DMS53 (cell line): ENCODE results near the gene SPRR1A.

Experiments
- DNase-seq: peaks from one replicate; lab custom pipeline; 2025; lab: John Stamatoyannopoulos, UW

The SPRR1A gene, protein sequence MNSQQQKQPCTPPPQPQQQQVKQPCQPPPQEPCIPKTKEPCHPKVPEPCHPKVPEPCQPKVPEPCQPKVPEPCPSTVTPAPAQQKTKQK

DNA sequence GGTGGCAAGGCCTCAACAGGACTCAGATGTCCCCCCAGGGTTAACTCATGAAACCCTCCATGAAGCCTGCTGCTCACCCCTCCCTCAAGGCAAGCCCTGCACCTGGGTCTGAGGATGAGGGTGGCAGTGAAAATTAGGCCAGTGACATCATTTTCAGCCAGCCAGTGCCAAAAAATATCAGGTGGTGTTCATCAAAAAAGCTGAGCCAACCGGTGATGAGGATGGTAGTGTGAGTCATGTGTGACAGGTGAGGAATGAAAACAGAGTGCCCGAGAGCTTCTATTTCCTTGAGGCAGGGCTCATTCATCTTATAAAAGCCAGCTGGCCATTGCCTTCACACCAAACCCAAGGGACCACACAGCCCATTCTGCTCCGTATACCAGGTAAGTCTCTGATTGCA is at the start of gene SPRR1A:
TSS of gene SPRR1A (plus strand) at position 339 of the 400 bp plus-strand sequence. CDS start 1,150 bp downstream, outside the sequence.
- DNase-seq: no peak

DNA sequence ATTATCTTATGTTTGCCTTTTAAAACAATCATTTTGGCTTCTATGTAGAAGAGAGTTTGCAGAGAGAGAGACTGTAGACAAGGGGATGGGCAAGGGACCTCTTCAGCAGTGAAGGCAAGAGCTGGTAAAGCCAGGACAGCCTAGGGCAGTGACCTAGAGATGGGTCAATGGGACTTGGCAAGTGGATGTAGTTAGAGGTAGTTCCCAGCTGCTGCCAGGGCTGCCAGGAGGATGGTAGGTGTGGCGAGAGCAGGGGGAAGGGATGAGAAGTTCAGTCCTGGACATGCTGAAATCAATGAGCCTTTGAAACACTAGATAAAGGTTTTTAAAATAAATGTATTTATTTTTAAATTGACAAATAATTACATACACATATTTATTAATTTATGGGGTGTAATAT is 43.3 kb upstream of the SPRR1A start:
- DNase-seq: no peak

DNA sequence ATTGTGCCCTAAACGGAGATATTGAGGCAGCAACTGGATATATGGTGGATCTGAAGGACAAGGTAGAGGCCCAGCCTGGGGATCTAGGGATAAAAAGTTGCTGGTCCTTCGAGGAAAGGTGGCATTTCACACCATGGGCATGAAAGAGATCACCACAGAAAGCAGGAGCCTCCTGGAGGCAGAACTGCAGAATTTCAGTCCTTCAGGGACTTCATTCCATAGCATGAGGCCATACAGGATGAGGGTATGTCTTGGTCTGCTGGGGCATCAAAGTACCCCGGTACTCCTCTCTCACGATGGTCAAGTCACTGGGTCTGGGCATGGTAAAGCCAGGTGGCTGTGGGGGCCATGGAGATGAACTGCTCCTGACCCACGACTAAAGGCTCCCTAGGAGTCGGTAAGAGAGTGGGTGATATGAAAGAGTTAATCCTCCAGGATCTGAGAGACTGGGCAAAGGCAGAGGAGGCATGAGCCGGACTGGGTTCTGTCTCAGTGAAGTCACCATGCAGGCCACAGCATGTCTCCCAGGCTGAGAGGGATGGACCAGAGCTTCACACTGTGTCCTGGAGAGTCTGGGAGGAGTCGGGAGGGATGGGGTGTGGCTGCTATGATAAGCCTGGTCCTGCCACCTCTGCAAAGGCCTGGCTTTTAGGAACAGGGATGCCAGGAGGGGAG is 42.7 kb upstream of the SPRR1A start:
- DNase-seq: no peak

DNA sequence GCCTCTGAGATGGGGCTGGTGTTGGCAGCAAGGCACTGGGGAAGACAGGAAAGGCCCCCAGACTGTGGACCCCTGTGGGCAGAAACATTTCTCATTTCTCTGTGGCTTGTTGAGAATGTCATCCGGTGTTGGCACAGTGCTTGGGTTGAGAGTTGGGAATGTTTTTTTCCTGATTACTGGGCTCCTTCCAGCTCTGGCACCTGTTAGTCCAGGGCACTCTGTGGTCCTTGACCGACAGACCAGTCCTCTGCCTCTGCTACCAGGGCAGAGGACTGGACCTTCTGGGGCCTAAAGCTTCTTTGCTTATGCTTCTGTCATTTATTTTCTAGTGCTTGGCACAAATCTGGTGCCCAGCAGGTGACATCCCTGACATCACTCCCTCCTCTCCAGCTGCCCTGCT is 41.7 kb upstream of the SPRR1A start:
- DNase-seq: no peak

DNA sequence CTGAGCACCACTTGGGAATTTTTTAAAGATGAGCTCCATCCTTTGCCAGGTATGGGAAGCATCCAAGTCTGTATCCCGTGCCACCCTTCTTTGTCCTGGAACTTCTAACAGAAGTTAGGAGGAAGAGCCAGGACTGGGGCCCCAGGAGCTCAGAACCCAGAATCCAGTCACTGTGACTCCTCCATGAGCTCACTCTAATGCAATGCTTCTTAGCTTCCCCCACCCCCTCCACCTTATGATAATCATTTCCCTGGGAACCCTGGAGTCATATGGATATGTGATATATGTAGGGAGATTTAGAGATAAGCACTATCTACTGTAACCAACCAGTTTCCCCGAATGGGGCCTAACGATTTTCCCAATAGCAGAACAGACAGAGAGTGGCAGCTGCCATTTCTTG is 37.6 kb upstream of the SPRR1A start:
- DNase-seq: no peak

DNA sequence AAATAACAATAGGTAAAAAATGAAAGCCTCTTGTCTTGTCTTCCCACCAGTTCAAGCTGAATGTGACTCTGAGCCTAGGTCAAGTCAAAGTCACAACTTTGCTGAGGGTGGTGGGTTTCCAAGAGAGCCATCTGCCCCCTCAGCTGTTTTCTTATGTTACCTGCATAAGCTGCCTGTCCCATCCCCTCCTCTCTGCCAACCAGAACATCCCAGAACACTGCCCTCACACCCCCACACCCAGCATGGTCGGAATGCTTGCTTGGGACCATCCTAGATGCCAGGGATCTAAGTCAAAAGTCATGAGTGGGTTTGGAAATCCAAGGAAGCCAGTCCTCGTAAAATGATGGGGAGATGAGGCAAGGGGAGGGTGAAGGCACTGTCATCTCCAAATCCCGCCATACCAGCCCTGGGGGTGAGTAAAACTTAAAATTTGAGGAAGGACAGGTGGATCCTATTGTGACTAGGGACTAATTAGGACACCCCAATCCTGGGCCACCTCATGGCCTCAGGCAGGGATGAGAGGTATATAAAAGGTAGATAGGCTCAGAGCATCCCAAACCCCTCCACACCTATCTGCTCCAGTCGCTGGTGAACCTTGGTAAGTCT is 37.1 kb upstream of the SPRR1A start, which contains the start of gene SPRR5:
TSS of gene SPRR5 (plus strand) at position 556 of the 606 bp plus-strand sequence. CDS start 1,349 bp downstream, outside the sequence.
- DNase-seq: no peak

DNA sequence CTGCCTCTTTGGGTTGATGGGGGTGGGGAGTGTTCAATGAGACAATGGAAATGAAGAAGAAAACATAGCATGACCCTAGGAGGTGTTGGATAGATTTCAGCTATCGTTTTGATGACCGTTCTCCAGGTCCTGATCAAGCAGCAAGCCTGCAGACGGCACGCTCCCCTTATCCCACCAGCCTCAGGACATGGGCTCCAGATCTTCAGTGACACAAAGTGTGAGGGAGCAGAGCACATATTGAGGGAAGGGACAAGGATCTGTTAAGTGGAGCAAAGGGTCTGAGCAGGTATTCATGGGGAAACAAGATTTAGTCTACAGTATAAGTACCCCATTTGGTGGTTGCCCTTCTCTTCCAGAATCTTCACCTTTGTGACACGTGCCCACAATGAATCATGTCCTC is 32.2 kb upstream of the SPRR1A start:
- no peak for DNase-seq

DNA sequence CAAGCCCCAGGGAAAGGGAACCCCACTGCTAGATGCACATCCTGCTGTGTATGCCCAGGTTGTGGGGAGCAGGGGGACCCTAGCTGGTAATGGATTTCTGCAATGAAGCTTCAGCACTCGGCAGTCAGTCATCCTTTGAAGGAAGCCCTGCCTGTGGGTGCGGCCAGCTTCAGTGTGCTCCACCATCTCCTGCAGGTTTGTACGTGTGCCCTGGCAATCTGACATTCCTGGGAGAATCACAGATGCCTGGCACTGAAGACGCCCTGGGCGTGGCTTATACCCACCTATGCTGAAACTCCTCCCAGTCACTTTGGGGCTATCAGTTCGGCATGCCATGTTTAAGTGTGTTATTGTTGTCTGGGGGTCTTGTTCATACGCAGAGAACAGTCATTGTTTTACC is 30.1 kb upstream of the SPRR1A start:
- DNase-seq: no peak

DNA sequence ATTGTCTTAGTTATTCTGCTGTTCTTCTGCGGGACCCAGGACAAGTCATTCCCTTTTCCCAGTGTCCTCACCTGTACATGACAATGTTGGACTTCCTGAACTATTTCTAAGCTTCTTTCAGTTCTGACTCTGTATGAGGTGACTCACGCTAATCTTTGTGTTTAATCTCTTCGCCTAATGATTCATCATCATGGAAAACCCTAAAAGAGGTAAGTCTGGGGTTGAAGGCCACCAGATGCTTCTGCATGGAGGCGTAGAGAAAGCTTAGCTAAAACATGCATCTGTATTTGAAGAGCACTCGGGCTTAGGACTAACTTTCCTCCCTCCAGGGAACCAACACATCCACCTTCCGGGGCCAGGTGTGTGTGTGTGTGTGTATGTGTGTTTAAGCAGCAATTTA is 29.4 kb upstream of the SPRR1A start:
- DNase-seq: no peak

DNA sequence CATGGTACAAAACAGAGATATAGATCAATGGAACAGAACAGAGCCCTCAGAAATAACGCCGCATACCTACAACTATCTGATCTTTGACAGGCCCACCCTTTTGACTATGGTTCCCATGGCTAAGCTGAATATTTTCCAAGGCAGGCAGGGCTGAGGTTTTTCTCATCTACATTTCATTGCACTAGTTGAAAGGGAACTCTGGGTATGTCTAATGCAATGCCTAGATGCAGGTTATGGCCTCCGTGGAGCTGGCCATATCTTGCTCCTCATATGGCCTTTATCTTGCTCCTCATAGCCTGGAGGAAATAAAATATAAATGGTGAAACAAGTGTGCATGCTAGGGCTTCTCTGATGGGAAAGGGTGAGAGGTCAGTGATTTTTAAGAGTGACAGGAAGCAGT is 26.3 kb upstream of the SPRR1A start:
- DNase-seq: no peak

DNA sequence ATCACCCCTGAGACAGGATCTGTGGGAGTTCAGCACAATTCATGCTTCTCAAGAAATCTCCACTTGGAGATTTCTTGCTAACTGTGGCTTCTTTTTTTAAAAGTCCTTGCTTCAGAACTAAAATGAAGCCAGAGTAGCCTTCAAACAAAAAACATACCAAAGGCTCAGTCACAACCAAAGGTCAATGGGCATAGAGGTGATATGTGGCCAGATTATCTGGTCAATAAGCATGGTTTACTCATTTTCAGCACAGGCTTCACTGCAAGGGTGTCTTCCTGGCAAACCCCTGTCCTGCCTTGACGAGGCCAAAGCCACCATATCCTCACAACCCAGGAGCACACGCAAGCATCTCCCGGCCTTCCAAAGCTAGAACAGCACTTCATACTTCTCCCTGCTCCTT is 24.6 kb upstream of the SPRR1A start:
- no peak for DNase-seq

DNA sequence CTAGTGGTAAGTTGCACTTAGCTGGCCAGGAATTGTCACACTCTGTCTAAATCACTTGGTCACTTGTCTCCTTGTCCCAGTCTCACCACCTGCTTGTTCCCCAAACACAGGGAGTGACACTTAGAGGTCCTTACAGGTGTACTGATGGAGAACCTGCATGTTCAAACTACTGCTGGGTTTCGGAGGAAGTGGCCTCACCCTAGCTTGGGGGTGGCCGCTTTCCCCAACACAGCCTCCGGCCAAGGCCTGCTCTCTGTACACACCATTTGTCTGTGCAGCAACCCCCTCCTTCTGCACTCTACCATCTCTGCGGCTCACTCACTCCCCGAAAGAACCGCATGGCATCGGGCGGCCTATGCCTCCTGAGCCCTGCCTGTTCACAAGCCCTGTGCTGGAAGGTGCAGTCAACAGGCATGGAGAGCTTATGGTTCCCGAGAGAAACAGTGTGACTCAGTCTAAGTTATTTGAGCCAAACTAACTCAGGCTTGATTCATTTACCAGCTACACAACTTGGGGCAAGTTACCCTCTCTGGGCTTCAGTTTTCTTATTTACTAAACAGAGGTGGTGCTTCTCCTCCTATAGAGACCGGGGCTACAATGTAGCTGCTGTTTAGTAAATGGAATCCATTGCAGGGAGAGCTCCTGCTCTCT is 24.0 kb upstream of the SPRR1A start:
- DNase-seq: no peak

DNA sequence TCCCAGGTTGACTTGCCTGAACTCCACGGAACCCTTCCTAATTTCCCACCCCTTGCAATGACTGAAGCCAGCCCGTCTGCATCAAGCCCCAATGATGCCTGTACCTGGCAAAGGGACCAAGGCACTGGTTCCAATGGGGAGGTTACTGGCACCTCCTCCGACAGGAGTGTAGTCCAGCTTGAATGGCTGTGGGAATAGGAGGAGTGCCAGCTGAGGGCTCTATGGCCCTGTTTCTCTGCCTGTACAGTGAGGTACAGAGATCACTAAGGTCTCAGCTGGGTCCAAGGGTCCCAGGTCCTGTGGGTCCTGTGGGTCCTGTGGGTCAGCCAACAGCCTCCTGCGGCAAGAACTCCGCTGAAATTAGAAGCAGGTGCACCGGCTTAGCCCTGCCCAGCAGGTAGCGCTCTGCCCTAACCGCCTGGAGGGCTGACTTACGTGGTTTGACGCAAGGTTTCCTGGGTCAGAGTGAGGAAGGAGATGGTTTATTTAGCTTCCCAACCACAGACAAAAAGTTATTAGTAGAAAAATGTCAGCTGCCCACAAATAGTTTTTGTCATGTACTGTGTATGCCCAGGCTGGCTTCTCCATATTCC is 23.3 kb upstream of the SPRR1A start:
- peak; percentile 8 for DNase-seq

DNA sequence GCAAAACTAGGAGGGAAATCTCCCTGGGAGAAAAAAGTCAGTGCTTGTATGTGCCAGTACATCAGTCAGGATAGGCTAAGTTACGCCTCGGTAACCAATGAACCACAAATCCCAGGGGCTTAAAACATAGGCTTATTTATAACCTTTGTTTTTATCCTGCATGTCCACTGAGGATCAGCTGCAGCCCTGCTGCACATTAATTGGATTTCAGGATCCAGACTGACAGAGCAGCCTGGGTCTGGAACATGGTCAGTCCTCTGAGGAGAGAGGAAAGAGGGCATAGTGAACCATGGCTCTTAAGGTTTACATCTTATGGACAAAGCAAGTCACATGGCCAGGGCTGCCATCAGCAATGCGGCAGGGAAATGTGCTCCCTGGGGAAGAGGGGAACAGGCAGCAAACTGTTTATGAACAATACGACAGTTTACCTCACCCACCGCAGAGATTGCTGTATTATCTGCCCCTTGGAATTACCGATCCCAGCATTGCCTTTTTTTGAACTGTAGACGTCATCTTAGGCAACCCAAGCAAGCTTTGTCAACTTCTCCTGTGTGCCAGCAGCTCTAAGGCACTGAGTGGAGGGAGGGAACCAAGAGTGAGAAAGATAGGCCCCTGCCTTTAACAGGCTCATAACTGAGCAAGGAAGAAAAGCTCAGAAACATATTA is 22.5 kb upstream of the SPRR1A start:
- no peak for DNase-seq

DNA sequence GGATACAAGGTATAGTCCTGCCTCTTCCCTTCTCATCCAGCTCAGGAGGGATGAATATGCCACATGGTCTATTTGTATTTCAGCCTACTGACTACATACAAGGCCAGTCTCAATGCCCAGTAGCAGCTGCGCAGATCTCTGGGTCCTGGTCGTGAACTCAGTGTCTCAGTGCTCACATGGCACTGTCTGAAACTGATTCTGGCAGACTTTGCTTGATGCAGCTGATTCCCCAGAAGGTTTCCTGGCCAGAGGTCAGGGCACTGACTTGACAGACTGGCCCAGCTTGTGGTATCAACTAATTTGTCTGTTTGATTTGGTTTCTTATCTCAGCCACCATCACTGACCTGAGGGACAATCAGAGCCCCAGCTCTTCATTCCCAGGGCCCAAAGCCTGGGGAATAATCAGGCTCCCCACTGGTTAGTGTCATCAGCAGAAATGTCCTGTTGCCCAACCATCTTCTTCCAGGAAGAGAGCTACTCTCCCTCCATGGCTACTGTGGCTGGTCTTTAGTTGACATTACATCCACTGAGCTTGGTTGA is 20.9 kb upstream of the SPRR1A start:
- DNase-seq: no peak

DNA sequence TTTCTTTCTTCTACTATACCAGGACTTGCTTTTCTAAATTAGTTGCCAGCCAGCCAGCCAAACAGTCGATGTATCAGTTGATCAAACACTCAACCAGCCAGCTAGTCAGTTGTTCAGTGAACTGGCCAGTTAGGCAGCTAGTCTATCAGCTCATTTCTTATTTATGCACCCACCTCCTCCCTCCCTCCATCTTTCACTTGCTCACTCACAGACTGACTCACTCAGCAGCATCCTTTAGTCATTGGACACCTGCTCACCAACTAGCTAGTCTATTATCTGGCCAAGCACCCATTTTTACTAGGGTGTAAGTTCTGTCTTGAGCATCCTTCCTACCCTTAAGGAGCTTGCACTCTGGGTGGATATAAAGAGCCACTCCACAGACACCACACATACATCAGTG is 19.3 kb upstream of the SPRR1A start:
- DNase-seq: no peak

DNA sequence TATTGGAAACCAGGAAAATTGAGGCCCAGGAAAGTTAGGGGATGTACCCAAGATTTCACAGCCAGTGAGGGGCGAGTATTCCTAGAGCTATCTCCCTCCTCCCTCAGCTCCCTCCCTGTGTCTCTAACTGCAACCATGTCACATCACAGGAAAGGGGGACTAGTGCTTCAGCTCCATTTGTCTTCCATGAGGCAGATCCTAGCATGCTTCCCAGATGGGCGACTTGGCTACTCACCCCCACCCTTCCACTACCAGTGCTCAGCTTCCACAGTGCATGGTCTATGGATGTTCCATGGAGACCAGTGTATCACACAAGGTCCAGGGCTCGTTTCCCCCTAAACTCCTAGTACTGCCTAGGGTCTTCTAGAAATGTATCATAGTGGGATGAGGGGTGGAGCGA is 18.0 kb upstream of the SPRR1A start:
- DNase-seq: no peak

DNA sequence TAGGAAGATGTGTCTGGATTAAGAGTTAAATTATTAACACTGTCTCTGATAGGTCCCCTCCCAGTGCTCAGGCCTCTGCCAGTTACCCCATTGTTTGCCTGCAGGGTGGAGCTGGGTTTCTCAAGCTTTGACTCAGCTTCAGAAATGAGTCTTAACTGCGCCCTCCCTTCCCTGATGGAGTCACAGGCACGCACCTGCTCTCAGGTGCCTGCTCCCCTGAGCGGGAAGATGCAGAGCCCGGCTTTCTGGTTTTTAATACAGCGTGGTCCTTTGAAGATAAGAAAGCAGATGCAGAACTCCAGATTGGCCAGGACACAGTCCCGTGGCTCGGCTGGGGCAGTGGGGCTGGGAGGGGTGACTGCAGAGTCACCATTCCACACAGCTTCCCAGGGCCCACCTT is 16.7 kb upstream of the SPRR1A start:
- no peak for DNase-seq

DNA sequence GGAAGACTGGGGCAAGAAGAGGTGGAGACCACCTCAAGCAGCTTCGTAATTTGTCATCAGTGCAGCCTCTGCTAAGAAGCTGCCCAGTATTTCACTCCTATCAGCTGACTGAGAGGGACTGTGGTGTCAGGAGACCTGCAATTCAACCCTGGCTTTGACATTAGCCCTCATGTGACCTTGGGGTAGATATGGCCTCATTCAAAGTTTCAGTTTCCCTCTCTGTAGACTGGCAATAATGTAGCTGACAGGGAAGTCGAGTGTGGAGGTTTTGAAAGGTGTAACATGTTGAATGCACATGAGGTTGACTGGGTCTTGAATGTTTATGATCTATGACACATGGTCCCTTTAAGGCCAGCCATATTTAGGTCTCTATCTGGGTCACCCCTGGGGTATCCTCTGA is 15.6 kb upstream of the SPRR1A start:
- DNase-seq: no peak

DNA sequence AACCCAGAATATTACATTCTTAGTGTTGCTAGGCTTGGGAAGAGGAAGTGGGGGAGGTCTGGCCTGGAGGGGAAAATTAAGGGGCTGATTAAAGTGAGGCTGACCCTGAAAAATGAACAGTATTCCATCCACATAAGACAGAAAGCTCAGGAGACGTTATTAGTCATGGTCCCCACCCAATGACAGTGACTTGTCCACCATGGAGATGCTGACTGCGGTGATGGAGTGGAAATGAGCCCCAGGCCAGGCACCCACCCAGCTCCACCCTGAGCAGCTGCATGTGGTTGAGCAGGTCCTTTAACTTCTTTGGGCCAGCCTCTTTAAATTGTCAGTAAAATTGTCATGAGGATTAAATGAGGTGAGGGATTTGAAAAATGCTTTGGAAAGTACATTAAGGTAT is 14.8 kb upstream of the SPRR1A start:
- no peak for DNase-seq

DNA sequence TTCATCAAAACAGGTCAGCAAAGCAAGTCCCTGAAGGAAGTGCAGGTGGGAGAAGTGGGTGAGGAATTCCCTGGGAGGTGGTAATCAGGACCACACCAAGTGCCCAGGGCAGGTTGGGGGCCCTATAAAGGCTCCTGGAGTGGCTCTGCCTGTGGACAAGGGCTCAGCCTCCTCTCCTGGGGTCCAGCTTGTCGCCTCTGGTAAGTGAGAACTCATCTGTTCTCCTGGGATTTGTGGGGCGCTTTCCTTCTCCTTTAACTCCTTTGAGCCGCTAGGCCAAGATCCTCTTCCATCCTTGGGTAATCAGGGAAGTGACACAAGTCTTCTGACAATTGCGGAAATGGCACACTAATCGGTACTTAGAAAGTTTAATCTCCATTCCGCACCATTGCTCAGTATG is 13.4 kb upstream of the SPRR1A start, which contains the start of gene SPRR4:
TSS of gene SPRR4 (plus strand) at position 154 of the 400 bp plus-strand sequence. CDS start 1,243 bp downstream, outside the sequence.
- no peak for DNase-seq
